ENCODE results near the gene DPEP1. TPM values are rescaled to one million over a fixed set of nuclear protein-coding genes. Genes with fewer than 3 reads are reported as not detected.
"Not testable (repeated sequence)": the region's sequence is repeated elsewhere in the genome, so short reads cannot be mapped to it uniquely, and the experiment has no call there.

Gene DPEP1
- total RNA-seq, 1 experiment from 2014 or later, result 8.1 TPM

DNA sequence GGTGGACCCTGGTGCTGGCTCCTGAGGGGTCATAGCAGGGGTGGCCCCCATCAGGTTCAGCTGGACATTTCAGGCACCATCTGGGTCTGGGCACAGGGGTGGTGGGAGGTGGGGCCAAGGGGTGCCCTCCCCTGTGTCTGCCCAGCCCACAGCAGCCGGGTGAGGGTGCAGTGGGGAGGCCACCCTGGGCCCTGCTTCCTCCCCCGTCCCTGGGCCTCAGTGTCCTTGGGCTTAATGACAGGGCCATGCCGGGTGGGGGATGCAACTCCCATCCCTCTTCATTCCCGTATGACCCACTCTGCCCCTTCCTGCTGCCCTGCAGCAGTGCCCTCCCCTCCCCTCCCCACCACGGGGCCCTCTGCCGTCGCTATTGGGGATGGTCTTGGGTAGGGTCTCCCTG is 27.2 kb upstream of the DPEP1 start:
- Mint-ChIP-seq H3K36me3 (ENCODE audit: insufficient read depth, unreplicated experiment) (peaks cover 57% of the 10 kb centered on the region), H3K9me3 (ENCODE audit: unreplicated experiment) (no peaks in the 10 kb centered on the region), H3K4me1 (ENCODE audit: low read depth, unreplicated experiment) (no peaks in the 10 kb centered on the region), H3K27me3 (ENCODE audit: insufficient read depth, unreplicated experiment) (no peaks in the 10 kb centered on the region), H3K27ac (ENCODE audit: unreplicated experiment) (no peak overlapping the region), H3K4me3 (ENCODE audit: unreplicated experiment) (peak overlapping the region; percentile 29)
- CTCF ChIA-PET, result no interaction called here
- POLR2A ChIA-PET, result no interaction called here
- no TSS peak for BruUV-seq (replicated peaks)
- Histone ChIP-seq H3K36me3 (ENCODE audit: control insufficient read depth, insufficient read depth, low read length) (peaks cover 3% of the 10 kb centered on the region), H3K4me1 (no peaks in the 10 kb centered on the region), H3K9me3 (peaks cover 22% of the 10 kb centered on the region), H3K4me3 (ENCODE audit: low read depth, low read length) (no peak overlapping the region), H3K27me3 (replicated peaks; ENCODE audit: control insufficient read depth, insufficient read depth, low read length) (no peaks in the 10 kb centered on the region)
- DNase-seq, result no peak
- TF ChIP-seq, protein P1, sequence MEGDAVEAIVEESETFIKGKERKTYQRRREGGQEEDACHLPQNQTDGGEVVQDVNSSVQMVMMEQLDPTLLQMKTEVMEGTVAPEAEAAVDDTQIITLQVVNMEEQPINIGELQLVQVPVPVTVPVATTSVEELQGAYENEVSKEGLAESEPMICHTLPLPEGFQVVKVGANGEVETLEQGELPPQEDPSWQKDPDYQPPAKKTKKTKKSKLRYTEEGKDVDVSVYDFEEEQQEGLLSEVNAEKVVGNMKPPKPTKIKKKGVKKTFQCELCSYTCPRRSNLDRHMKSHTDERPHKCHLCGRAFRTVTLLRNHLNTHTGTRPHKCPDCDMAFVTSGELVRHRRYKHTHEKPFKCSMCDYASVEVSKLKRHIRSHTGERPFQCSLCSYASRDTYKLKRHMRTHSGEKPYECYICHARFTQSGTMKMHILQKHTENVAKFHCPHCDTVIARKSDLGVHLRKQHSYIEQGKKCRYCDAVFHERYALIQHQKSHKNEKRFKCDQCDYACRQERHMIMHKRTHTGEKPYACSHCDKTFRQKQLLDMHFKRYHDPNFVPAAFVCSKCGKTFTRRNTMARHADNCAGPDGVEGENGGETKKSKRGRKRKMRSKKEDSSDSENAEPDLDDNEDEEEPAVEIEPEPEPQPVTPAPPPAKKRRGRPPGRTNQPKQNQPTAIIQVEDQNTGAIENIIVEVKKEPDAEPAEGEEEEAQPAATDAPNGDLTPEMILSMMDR (IDR thresholded peaks at IDR 0.05; ENCODE audit: insufficient read depth in 1 of 2, low read depth in 1 of 2, low read length in 1 of 2, severe bottlenecking in 1 of 2, unreplicated experiment in 1 of 2), result no peak
- intact Hi-C loops (cut with micrococcal nuclease; ENCODE audit: unreplicated experiment), result no loop called here

GRCh38 chr16:89586853-89587252 is 26.6 kb upstream of the DPEP1 start:
- peaks cover 3% of the 10 kb centered on the region for H3K36me3 ChIP-seq (ENCODE audit: control insufficient read depth, insufficient read depth, low read length)
- H3K9me3 ChIP-seq, result peaks cover 22% of the 10 kb centered on the region
- DNase-seq, result no peak
- H3K4me1 ChIP-seq, result no peaks in the 10 kb centered on the region
- peaks cover 63% of the 10 kb centered on the region for H3K36me3 Mint-ChIP-seq (ENCODE audit: insufficient read depth, unreplicated experiment)
- no peaks in the 10 kb centered on the region for H3K27me3 Mint-ChIP-seq (ENCODE audit: insufficient read depth, unreplicated experiment)
- H3K27me3 ChIP-seq (replicated peaks; ENCODE audit: control insufficient read depth, insufficient read depth, low read length), result no peaks in the 10 kb centered on the region
- POLR2A ChIA-PET, result no interaction called here
- no peak overlapping the region for H3K4me3 Mint-ChIP-seq (ENCODE audit: unreplicated experiment)
- H3K27ac Mint-ChIP-seq (ENCODE audit: unreplicated experiment), result no peak overlapping the region
- intact Hi-C loops (cut with micrococcal nuclease; ENCODE audit: unreplicated experiment), result no loop called here
- H3K4me3 ChIP-seq (ENCODE audit: low read depth, low read length), result no peak overlapping the region
- CTCF ChIA-PET, result no interaction called here
- no peaks in the 10 kb centered on the region for H3K4me1 Mint-ChIP-seq (ENCODE audit: low read depth, unreplicated experiment)
- TF ChIP-seq, protein P1 (IDR thresholded peaks at IDR 0.05; ENCODE audit: insufficient read depth in 1 of 2, low read depth in 1 of 2, low read length in 1 of 2, severe bottlenecking in 1 of 2, unreplicated experiment in 1 of 2), result no peak
- no TSS peak for BruUV-seq (replicated peaks)
- no peaks in the 10 kb centered on the region for H3K9me3 Mint-ChIP-seq (ENCODE audit: unreplicated experiment)

DNA sequence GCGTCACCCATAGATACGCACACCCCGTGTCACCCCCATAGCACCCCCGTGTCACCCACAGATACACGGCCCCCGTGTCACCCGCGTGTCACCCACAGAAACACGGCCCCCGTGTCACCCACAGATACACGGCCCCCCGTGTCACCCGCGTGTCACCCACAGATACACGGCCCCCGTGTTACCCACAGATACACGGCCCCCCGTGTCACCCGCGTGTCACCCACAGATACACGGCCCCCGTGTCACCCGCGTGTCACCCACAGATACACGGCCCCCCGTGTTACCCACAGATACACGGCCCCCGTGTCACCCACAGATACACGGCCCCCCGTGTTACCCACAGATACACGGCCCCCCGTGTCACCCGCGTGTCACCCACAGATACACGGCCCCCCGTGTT is 25.8 kb upstream of the DPEP1 start:
- H3K27ac Mint-ChIP-seq (ENCODE audit: unreplicated experiment); H3K27me3 Mint-ChIP-seq (ENCODE audit: insufficient read depth, unreplicated experiment); CTCF ChIA-PET; BruUV-seq (replicated peaks); H3K27me3 ChIP-seq (replicated peaks; ENCODE audit: control insufficient read depth, insufficient read depth, low read length); H3K4me1 ChIP-seq; DNase-seq; H3K9me3 Mint-ChIP-seq (ENCODE audit: unreplicated experiment); POLR2A ChIA-PET; H3K4me1 Mint-ChIP-seq (ENCODE audit: low read depth, unreplicated experiment); H3K36me3 ChIP-seq (ENCODE audit: control insufficient read depth, insufficient read depth, low read length); H3K4me3 Mint-ChIP-seq (ENCODE audit: unreplicated experiment); H3K4me3 ChIP-seq (ENCODE audit: low read depth, low read length); intact Hi-C loops (cut with micrococcal nuclease; ENCODE audit: unreplicated experiment): not testable (repeated sequence)
- peaks cover 66% of the 10 kb centered on the region for H3K36me3 Mint-ChIP-seq (ENCODE audit: insufficient read depth, unreplicated experiment)
- peaks cover 22% of the 10 kb centered on the region for H3K9me3 ChIP-seq

Measured in Caco-2 (cell line).